Left ventricle myocardium inferior (tissue), 1 donor: ENCODE measurements around the gene EDRF1. TPM values are rescaled to one million over a fixed set of nuclear protein-coding genes. Genes with fewer than 3 reads are reported as not detected.
A peak's percentile ranks its signal among the peaks of the same experiment; 100 is the strongest.

ENCODE experiments used
- DNase-seq: peaks from one replicate; pipeline ENCODE4 v3.0.0-alpha.2; 2020
- H3K27ac ChIP-seq: fragments of 200-600 bp; replicated peaks from 2 replicates; pipeline ENCODE4 v1.8.0; 2021
- H3K27me3 ChIP-seq: fragments of 200-600 bp; 2 replicates; pipeline ENCODE4 v1.8.0; 2021; ENCODE audit warnings: low read depth
- H3K36me3 ChIP-seq: fragments of 200-600 bp; 2 replicates; pipeline ENCODE4 v1.8.0; 2021
- H3K4me1 ChIP-seq: fragments of 200-600 bp; 2 replicates; pipeline ENCODE4 v1.8.0; 2021
- H3K4me3 ChIP-seq: fragments of 200-600 bp; 2 replicates; pipeline ENCODE4 v1.8.0; 2021; ENCODE audit warnings: mild to moderate bottlenecking, moderate library complexity
- H3K9me3 ChIP-seq: fragments of 200-600 bp; replicated peaks from 2 replicates; pipeline ENCODE4 v1.8.0; 2021
- intact Hi-C: fragments of 100-400 bp; cut with micrococcal nuclease; formaldehyde crosslinking; loops from one replicate; pipeline ENCODE4 v1.11.0; 2022
- total RNA-seq: library from RNA; stranded (reverse); fragmentation: NEBNext Ultra II Directional; extraction: Animal tissue kit (Norgen Biotek cat#: 25700); gene quantifications from one replicate; pipeline ENCODE4 v1.2.1, GENCODE V29; 2021
- TF ChIP-seq, protein P1 (sequence below): fragments of 200-600 bp; IDR thresholded peaks from 2 replicates; pipeline ENCODE4 v1.8.0; 2021; ENCODE audit warnings: antibody characterized with exemption, mild to moderate bottlenecking, borderline replicate concordance
- donor health status: DM: no; HTN: yes; CAD: no; lungs with severe emphysema.

EDRF1 gene
- total RNA-seq, 1 donor from 2014 or later, result 11.5 TPM

DNA sequence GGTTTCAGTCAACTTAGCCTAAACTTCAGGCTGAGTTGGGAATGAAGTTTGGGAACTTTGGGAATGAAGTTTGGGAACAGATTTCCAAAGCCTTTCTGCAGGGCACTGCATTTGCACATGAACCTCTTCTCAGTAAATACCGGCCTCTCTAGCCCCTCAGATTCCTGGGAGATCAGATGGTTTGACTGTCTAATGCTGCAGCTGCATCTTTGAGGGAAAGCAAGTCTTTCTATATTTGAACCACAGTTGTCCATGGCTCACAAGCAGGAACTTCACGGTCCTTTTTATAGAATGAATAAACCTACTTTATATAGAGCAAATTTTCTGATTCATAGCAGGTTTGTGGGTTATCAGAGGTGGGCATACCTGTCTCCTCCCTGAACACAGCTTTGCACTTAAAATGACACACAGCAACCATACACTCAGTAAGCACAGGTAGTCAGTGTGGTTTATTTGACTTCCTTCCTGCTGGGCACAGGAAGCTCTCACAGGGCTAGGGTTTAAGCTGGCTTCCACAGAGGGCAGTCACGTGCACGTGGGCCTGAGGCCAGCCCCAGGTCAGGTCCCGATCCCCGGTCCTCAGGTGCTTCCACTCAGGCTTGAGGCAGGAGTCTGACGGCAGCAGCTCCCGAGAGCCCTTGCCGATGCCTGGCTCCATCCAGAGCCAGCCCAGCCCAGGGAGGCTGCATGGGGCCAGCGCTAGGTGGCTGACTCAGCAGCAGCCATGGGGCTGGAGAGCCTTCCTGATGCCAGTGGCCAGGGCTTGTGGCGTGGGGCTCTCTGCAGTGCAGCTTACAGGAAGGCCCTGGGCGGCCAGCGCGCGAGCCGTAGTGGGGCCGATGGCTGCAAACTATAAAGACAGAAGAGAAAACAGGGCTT is 68.9 kb downstream of the EDRF1 start:
- intact Hi-C loops, result no loop called here
- TF ChIP-seq, protein P1, sequence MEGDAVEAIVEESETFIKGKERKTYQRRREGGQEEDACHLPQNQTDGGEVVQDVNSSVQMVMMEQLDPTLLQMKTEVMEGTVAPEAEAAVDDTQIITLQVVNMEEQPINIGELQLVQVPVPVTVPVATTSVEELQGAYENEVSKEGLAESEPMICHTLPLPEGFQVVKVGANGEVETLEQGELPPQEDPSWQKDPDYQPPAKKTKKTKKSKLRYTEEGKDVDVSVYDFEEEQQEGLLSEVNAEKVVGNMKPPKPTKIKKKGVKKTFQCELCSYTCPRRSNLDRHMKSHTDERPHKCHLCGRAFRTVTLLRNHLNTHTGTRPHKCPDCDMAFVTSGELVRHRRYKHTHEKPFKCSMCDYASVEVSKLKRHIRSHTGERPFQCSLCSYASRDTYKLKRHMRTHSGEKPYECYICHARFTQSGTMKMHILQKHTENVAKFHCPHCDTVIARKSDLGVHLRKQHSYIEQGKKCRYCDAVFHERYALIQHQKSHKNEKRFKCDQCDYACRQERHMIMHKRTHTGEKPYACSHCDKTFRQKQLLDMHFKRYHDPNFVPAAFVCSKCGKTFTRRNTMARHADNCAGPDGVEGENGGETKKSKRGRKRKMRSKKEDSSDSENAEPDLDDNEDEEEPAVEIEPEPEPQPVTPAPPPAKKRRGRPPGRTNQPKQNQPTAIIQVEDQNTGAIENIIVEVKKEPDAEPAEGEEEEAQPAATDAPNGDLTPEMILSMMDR, result no peak
- Histone ChIP-seq H3K4me1 (no peaks in the 10 kb centered on the region), H3K27ac (no peak overlapping the region), H3K36me3 (peaks cover 58% of the 10 kb centered on the region), H3K27me3 (no peaks in the 10 kb centered on the region), H3K9me3 (no peaks in the 10 kb centered on the region), H3K4me3 (no peak overlapping the region)
- no peak for DNase-seq

DNA sequence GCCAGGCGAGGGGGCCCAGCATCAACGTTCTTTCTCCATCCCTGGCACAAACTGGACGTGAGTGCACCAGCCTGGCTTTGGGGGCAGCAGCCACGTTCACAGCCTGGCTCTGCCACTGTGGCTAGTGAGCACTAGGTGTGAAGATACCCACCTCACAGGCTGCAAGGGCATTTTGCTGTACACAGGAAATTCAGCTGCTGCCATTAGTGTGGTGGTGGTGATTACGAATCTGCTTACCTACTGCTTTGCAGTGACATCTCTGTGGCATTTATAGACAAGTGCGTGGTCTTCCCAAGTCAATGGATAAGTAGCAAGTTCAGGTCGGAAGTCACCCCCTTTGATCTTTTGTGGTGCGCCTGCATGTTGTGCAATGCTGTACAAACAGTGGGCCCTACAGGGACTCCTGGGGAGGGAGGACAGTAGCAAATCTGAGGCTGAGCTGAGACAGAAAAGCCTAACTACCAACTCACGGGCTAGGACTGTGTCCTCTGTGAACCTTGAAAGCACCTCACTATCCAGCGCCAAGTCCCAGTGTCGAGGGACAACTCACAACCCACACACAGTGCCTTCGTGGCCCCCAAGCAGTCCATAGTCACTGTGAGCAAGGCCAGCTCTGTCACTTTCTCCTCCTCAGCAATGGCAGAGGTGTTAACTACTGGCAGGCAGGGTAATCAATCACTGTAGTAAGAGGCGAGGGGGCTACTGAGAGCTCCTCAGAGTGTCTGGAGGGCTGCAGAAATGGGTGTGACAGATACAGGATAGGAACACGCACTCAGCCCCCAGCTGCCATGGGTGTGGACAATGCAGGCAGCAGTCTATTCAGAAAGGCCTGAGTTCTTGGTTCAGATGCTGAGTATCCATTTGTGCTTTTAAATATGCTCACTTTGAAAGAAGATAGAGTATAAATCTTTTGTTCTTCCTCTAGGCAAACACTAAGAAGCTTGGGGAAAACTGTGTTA is 73.1 kb downstream of the EDRF1 start:
- Histone ChIP-seq H3K9me3 (no peaks in the 10 kb centered on the region), H3K27ac (no peak overlapping the region), H3K27me3 (no peaks in the 10 kb centered on the region), H3K36me3 (peaks cover 85% of the 10 kb centered on the region), H3K4me3 (no peak overlapping the region), H3K4me1 (peaks cover 13% of the 10 kb centered on the region)
- no peak for DNase-seq
- intact Hi-C loops, result no loop called here
- TF ChIP-seq, protein P1, result no peak

DNA sequence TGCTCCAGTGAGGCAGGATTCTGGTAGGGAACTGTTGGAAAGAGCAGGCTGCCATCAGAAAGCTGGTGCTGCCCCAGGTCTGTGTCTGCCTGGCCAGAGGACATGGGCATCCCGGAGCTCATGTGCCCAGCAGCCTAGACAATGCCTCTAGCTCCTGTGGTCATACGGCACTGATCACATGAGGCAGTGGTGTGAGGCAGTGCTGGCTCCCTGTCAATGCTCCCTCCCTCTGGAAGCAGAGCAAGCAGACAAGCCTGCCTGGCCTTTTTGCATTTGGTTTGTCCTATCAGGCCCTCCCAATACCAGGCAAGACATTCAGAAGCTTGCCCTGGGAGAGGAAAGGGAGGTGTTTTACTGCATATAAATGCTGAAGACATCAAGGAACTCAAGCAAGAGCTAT is 75.6 kb downstream of the EDRF1 start:
- peak; percentile 65 for DNase-seq

DNA sequence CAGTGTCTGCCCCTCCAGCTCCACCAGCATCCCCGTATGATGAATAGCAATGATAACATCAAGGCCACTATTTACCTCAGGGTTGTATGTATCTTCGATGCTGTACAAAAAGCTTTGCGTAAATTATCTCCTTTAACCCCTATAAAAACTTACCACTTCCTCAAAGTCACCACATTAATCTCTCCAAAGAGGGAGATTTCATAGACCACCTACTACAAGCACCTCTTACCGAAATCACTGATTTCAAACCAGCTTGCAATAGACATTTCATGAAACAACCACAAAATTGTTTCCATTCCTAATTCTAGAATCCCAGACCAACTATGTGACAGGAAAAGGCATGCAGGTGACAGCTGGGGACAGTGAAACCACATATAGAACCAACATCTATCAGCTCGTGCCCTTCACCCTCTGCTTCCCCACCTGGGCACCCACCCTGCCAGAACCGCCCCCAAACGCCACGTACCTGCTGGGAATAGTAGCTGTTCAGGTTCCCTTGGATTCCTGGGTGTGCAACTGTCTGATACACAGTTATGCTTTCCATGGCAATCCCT is 76.2 kb downstream of the EDRF1 start:
- H3K36me3 ChIP-seq, result peaks cover 79% of the 10 kb centered on the region
- H3K27ac ChIP-seq, result peak overlapping the region; percentile 65
- H3K4me3 ChIP-seq, result no peak overlapping the region
- intact Hi-C loops, result no loop called here
- DNase-seq, result no peak
- peaks cover 13% of the 10 kb centered on the region for H3K4me1 ChIP-seq
- H3K27me3 ChIP-seq, result no peaks in the 10 kb centered on the region
- no peaks in the 10 kb centered on the region for H3K9me3 ChIP-seq
- TF ChIP-seq, protein P1, result no peak

More for the DNA sequence above, 75.6 kb downstream of the EDRF1 start:
- H3K4me3 ChIP-seq, result no peak overlapping the region
- H3K27ac ChIP-seq, result peak overlapping the region; percentile 65
- intact Hi-C loops, result no loop called here
- TF ChIP-seq, protein P1, result no peak
- no peaks in the 10 kb centered on the region for H3K27me3 ChIP-seq
- no peaks in the 10 kb centered on the region for H3K9me3 ChIP-seq
- peaks cover 73% of the 10 kb centered on the region for H3K36me3 ChIP-seq
- H3K4me1 ChIP-seq, result peaks cover 13% of the 10 kb centered on the region

DNA sequence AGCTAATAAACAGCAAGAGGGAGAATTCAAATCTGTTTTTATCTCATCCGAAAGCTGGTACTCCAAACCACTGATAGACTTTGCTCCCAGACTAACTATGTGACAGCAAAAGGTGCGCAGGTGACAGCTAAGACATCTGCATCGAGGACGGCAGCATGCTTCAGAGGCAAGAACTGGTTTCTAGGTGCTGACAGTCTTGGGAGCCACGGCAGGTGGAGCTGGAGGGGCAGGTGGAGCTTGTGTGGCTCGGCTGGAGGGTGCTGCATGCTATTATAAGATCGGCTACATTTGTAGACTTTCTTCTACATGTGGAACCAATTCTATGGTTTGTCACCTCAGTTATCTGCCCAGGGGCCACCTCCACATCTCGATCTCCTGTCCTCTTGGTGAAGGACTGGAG is 77.9 kb downstream of the EDRF1 start:
- TF ChIP-seq, protein P1, result no peak
- H3K9me3 ChIP-seq, result no peaks in the 10 kb centered on the region
- peaks cover 13% of the 10 kb centered on the region for H3K4me1 ChIP-seq
- intact Hi-C loops, result no loop called here
- no peak overlapping the region for H3K4me3 ChIP-seq
- DNase-seq, result no peak
- no peak overlapping the region for H3K27ac ChIP-seq
- no peaks in the 10 kb centered on the region for H3K27me3 ChIP-seq
- peaks cover 79% of the 10 kb centered on the region for H3K36me3 ChIP-seq
